Measurements from ENCODE around the gene CATSPERZ. TPM values are rescaled to one million over a fixed set of nuclear protein-coding genes. Genes with fewer than 3 reads are reported as not detected.
A peak's percentile ranks its signal among the peaks of the same experiment; 100 is the strongest.

The CATSPERZ gene
- total and polyA plus RNA-seq, 9 of the 15 experiments (the other 6 are each of a cell fraction or from before 2014, with no cell fraction given), result 0.86 to 8.5 (median 3.5) TPM

GRCh38 chr11:64268893-64269539 lies 31.1 kb upstream of the CATSPERZ start (continued):
- TF ChIP-seq ZNF274 (IDR thresholded peaks at IDR 0.05; ENCODE audit: borderline replicate concordance, low read depth, low read length), result no peak
- TF ChIP-seq THRB (CRISPR knock-in tag; conservative IDR thresholded peaks at IDR 0.05), result peak; percentile 63; the same call in 1 of the 2 replicates
- no peak for TF ChIP-seq BRF2 (IDR thresholded peaks at IDR 0.05; ENCODE audit: borderline replicate concordance, insufficient read depth, insufficient read length)
- peak; percentile 26; the same call in 1 of the 2 replicates for TF ChIP-seq ELF1 (tag; IDR thresholded peaks at IDR 0.05)
- TF ChIP-seq ZNF174 (CRISPR knock-in tag; IDR thresholded peaks at IDR 0.05), result no peak
- no peak for TF ChIP-seq MCM5 (IDR thresholded peaks at IDR 0.05; ENCODE audit: low read depth)
- peak; percentile 75; the same call in 1 of the 2 replicates for TF ChIP-seq HEY1 (CRISPR knock-in tag; IDR thresholded peaks at IDR 0.05; ENCODE audit: borderline replicate concordance)
- no peak for TF ChIP-seq MEF2A (IDR thresholded peaks at IDR 0.05; ENCODE audit: control insufficient read depth, low read depth, low read length)
- no peak for TF ChIP-seq ZNF143 (CRISPR knock-in tag; IDR thresholded peaks at IDR 0.05)
- peak; percentile 9; the same call in 1 of the 2 replicates for TF ChIP-seq PHF8 (IDR thresholded peaks at IDR 0.05; ENCODE audit: borderline replicate concordance, low read length)
- no peak for TF ChIP-seq FOXM1 (IDR thresholded peaks at IDR 0.05; ENCODE audit: low read depth)
- no peak for TF ChIP-seq FOXM1 (CRISPR knock-in tag; IDR thresholded peaks at IDR 0.05; ENCODE audit: low read depth)
- no peak for TF ChIP-seq BDP1 (IDR thresholded peaks at IDR 0.05; ENCODE audit: insufficient read depth, insufficient read length)
- no peak for TF ChIP-seq FOS (IDR thresholded peaks at IDR 0.05; ENCODE audit: extremely low read depth, insufficient read length)
- TF ChIP-seq SREBF2 (CRISPR knock-in tag; IDR thresholded peaks at IDR 0.05), result no peak
- no peak for TF ChIP-seq TBP (optimal IDR thresholded peaks at IDR 0.05; ENCODE audit: low read depth, low read length)
- TF ChIP-seq SMARCE1 (IDR thresholded peaks at IDR 0.05), result 0 out of 2 replicates have a peak, but pooled peaks have one; percentile 25
- peak; percentile 52 for TF ChIP-seq POLR2A (conservative IDR thresholded peaks at IDR 0.05)
- peak; percentile 31; the same call in 1 of the 2 replicates for TF ChIP-seq ZNF740 (CRISPR knock-in tag; IDR thresholded peaks at IDR 0.05)
- TF ChIP-seq ZNF740 (tag; IDR thresholded peaks at IDR 0.05), result peak in 1 of 2 experiments; percentile 68; a peak in 1 of 4 replicates
- no peak for TF ChIP-seq GATA2 (CRISPR knock-in tag; IDR thresholded peaks at IDR 0.05)
- TF ChIP-seq ZKSCAN8 (CRISPR knock-in tag; IDR thresholded peaks at IDR 0.05), result no peak
- no peak; the same call in 1 of the 2 replicates for TF ChIP-seq AFF4 (CRISPR knock-in tag; IDR thresholded peaks at IDR 0.05)
